HL-60/S4 treated with retinoic acid at 250 ng/mL for 4 days and 3 days (cell line): ENCODE measurements around the gene ZNF385D.

ENCODE experiments used
- in situ Hi-C: fragments of 300-500 bp; cut with MboI; formaldehyde crosslinking; loops from 2 replicates; pipeline ENCODE4 v1.7.0; 2022; ENCODE audit warnings: low sequenced_read_pairs

Gene ZNF385D

DNA sequence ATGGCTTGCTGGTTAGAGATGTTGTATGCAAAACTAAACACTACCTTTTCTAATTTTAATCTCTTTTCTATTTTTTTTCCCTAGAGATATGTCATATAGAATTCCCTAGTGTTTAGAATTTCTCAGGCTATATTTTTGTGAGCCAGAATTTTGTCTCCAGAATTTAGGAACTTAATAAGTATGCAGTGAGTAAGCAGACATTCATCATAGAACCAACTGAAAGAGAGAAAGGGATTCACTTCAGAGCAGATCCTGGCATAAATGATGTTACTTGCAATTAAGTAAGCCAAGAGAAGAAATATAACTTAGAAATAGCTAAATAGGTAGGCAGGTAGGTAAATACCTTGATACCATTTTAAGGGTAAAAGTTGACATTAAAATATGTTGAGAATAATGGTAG, 288.9 kb downstream of the ZNF385D start:
- in situ Hi-C loops: no loop called here

DNA sequence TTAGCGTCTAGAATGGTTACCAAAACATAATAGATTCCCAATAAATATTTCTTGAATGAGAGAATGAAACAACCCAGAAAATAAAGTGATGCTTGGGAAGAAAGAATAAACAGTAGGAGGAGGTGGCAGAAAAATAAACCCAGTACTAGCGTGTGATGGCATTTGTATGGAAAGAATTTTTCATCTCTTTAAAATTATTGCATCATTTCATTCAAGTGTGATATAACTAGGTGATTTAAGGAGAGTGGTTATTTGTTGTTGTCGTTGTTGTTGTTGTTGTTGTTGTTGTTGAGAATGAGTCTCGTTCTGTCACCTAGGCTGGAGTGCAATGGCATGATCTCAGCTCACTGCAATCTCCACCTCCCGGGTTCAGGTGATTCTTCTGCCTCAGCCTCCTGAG, 293.9 kb downstream of the ZNF385D start:
- in situ Hi-C loops: no loop called here

DNA sequence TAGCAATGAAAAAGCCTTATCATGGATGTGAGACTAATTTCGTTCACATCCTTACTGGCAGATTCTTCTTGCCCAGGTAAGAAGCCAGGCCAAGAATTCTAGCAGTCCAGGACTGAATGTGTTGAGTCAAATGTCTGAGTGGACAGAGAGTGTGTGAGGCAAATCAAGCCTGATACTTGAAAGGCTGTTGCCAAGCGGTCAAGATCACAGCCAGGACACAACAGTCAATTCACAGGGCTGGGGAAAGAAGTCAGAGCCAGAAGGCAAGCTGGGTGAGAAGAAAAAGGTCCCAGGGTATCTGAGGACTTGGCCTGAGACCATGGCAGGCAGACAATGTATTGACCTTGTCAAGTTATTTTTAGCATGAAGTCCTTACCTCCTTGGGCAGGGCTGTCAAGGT, 301.3 kb downstream of the ZNF385D start:
- in situ Hi-C loops: no loop called here

DNA sequence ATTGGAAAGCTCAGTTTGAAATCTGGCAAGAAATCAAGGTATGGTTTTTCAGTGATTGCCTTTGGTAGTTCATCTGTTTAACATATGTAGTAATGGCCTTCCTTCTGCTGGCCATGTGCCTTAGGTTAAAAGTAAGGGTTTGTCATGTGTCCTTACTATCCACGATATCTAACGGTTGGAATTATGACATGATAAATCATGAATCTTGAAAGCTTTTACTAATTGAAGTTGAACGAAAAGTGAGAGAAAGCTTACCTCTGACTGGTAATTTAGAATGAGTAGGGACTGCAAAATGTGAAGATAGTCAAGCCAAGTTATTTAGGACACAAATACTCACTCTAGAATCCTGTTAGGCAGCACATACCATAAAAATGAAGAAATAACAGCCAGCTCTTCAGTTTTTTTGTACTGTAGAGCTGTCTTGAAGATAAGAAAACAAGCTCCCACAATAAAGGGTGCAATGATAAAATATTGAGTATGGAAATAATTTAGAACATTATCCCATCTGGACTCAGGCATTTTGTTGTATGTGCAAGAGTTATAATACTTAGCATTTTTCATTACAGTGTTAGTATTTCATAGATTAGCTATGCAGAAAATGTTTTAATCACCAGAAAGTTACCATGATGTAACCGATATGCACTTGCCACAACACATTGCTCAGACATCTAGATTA, 303.4 kb downstream of the ZNF385D start:
- in situ Hi-C loops: no loop called here

DNA sequence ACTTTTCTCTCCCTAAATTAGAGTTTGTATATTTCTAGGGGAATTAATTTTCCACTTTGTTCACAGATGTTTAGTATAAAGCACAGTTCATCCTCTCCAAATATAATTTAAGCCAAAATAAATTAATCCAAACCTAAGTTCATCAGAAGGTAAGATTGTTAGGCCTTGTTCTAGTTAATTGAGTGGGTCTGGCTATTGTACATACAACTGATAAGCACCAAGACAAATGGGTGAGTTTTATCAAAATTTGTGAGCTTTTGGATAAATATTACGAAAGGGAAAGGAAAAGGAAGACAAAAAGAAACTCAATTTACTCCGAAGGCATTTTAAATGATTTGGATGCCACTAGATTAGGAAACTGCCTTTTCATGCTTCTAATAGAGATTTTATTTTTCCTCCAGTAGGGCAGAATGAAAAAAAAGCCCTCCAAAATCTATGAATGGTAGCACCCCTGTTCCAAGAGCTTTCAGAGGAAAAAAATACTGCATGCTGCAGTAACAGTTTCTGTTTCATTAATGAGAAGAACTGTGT, 304.0 kb downstream of the ZNF385D start:
- in situ Hi-C loops: no loop called here

DNA sequence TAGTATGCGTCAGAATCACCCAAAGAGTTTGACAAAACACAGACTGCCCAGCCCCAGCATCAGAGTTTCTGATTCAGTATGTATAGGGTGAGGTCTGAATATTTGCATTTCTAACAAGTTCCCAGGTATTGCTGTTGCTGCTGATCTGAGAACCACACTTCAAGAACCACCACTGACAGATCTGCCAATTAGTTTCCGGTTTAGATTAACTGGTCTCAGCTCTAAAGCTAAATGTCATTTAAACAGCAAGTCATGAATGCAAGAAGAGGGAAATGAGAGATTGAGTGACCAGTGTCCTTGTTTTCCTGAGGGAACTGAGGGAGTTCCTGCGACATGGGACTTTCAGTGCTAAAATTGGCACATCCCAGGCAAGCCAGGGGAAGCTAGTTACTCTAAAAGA, 305.0 kb downstream of the ZNF385D start:
- in situ Hi-C loops: no loop called here

DNA sequence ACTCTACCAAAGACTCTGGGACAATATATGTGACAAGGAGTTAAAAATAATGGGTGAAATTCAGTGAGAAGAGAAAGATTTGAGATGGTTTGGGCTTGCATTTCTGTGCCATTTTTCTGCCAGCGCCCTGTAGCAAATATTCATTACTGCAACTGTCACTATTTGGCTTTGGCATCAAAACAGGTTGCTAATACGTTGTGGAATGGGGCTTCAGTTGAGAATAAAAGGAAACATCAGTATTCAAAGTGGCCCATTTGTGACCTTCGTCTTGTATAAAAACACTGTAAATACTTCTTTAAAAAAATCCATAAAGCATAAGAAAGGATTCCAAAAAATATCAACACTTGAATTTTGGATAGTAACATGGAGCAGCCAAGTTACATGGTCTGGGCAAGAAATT, 309.2 kb downstream of the ZNF385D start:
- in situ Hi-C loops: no loop called here

DNA sequence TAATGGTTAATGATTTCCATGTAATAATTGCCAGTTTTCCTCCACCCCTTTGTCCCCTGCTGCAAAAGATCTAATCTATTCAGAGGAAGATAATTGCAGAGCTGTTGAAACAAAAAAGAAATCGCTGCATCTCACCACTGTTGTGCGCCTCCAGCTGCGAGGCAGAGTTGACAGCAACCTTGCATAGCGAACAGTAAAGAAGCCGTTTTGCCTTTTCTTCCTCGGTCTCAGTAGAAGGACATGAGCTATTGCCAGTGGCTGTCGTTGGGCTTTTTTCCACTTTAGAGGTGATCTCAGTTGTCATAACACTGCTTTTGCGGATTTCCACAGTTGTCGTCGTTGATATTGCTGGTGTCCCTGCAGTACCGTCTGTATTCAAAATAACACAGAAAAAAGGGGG, 314.2 kb downstream of the ZNF385D start:
- in situ Hi-C loops: no loop called here

DNA sequence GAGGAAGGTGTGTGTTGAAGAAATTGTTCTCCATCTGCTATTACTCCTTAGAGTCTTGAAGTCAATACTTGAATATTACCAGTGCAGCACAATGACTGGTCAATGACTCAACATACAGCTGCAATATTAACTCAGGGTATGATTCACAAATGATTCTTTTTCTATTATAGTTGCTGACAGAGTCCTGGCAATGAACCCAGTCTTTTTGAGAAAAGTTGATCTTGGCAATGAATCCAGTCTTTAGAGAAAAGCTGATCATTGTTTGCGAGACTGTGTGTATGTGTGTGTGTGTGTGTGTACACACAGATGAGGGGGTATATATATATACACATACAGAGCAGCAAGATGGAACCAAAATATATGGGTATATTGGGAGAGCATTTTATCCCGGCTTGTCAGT, 315.1 kb downstream of the ZNF385D start:
- in situ Hi-C loops: no loop called here

DNA sequence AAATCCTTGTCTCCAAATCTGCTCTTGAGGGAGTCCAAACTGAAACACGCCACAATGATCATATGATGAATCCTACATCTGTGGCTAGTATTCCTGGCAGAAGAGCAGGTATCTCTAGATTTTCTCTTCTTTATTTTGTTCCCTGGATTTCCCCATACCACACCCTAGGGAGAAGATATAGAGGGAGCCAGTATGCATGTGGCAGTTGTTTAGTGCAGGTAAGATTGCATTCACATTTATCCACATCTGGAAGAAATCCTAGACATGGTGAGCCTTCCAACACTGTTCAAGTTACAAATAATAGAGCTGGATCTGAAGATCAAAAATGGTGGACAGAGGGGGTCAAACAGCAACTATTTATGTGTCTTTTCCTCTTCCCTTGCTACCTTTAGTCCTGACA, 316.7 kb downstream of the ZNF385D start:
- in situ Hi-C loops: no loop called here

DNA sequence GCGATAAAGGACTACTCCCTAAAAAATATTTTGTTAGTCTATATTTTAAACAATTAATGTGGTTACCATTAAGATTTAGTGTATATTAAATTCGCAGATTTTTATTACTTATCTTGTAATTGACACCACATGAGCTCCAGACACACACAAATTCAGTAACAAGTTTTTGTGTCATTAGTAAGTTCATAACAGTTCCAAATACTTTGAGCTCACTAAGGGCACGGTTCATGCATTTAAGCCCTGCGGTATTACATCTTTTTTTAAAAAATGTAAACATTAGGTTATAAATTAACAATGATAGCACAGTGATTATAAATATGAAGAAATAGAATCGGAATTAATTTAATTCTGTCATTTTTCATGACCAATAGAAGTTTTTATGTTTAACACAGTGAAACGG, 317.3 kb downstream of the ZNF385D start:
- in situ Hi-C loops: no loop called here

DNA sequence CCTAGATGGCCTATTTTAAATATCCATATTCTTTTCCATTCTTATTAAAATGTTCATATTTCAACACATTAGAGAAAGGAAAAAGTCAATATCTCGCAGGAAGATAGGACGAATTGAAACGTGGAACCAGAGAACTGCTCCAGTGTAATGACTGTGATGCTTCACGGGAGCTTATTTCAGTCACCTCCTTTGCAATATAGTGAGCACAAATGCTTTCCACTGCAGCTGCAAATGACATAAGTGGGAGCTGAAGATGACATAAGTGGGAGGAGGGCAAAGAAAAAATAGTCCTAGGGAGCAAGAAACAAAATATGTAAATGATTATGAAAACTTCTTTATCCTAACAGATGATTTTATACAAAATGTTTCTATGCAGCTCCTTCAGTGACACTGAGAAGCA, 324.1 kb downstream of the ZNF385D start:
- in situ Hi-C loops: no loop called here

DNA sequence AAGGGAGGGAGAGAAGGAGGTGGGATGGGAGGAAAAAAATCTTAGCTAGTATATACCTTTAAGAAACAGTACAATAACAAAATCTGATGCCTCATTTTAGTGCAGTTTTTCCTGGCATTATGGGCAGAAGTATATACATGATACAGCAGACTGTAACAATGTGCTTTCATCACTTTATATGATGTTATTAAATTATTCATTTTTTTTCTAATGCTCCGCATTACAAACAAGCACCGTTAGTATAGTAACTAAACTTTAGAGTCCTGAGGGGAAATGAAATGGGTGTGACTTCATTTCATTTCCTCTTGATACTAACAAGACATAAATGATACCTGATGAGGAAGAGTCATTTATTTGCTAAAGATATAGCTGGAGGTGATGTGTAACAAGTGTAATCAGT, 325.3 kb downstream of the ZNF385D start:
- in situ Hi-C loops: no loop called here

DNA sequence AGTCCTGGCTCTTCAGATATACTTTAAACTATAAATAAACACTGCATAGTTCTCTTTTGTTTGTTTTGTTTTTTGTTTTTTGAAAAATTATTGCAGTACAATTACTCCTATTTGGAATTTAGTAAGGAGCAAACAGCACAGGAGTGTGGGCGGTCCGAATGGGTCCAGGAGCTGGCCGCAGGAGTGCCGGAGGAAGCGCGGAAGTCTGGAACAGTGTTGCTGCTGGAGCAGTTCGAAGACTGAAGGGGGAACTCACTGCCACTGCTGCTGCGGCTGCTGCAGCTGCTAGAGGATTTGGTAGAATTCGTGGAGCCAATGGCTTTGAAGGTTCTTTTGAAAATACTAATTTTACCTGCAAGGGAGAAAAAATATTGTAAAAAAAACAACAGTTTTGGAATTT, 329.9 kb downstream of the ZNF385D start:
- in situ Hi-C loops: no loop called here

DNA sequence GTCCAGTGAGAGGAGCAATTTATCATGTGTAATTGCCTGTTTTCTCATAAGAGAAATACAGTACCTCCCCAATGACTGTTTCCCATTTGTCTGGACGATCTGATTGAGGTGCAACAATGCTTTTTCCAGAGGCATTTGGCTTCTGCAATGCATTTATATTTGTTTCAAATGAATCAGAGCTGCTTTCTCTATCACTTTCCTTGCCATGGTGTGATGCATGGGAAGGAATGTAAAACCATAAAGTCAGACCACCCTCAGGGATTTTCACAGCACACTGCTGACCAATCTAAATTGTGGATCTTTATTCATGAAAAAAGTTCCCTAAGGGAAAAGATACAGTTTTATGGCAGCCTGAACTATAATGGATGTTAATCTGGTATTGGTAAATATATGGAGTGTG, 333.0 kb downstream of the ZNF385D start:
- in situ Hi-C loops: no loop called here

DNA sequence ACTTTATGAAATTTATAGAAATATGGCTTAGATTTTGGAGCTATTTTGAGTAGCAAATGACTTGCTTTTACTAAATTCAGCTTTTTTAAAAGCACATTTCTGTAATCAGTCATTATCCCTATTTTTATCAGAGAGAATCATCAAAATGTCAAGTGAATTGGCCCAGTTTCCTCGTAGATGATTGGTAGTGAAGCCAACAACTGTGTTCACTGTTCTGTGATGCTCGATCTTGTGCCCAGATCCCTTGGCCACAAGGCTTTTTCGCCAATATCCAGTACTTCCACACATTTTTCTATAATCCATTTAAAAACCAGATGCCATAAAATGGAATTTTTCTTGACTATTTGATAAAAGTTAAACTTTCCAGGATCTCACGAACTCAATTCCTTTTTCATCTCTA, 336.5 kb downstream of the ZNF385D start:
- in situ Hi-C loops: no loop called here

DNA sequence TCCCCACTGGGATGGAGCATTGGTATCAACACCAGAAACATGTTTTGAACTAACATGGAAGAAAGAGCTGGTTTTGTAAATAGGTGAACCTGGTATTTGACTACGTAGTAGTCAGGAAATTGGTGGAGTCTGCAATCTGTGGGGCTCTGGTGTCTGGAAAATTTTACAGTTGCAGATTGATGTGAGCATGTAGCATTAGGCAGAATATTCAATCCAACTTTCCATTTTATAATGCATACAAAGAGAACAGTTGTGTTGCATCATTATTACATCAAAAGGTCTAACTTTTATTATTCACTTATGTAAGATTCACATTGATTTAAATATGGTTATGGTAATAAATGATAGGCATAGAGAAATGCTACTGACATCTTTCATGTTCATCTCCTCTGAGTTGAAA, 340.0 kb downstream of the ZNF385D start:
- in situ Hi-C loops: no loop called here

DNA sequence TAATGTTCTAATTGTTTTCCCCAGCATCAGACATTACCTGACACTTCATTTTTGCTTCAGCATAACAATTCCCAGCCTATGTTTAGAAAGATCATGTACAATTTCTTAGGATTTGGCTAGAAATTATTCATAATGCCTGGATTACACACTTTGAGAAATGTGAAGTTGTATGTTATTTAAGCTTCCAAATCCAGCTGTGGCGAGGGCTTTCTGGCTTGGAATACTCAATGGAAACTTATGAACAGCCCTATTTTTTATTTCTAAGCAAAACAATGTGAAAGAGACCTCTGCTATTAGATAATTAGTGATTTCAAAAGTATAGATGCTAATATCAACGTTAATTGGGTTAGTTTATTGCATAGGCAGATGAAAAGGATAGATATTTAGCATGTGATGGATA, 341.6 kb downstream of the ZNF385D start:
- in situ Hi-C loops: no loop called here

DNA sequence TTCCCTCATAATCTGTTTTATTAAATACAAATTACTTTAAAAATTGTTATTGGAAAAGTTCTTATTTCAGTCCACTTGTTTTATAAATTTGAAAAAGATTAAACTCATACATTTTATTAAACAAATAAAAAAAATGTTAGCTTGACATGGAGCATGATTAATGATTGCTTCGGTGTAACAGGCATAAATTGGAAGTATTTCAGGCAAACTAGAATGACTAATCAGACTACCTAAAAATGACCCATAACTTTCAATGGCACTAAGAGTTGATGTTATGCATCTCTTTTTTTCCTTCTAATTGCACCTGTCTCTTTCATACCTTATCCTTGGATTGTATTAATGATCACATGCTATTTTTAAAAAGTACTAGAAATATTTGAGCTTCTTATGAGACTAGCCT, 343.3 kb downstream of the ZNF385D start:
- in situ Hi-C loops: no loop called here

DNA sequence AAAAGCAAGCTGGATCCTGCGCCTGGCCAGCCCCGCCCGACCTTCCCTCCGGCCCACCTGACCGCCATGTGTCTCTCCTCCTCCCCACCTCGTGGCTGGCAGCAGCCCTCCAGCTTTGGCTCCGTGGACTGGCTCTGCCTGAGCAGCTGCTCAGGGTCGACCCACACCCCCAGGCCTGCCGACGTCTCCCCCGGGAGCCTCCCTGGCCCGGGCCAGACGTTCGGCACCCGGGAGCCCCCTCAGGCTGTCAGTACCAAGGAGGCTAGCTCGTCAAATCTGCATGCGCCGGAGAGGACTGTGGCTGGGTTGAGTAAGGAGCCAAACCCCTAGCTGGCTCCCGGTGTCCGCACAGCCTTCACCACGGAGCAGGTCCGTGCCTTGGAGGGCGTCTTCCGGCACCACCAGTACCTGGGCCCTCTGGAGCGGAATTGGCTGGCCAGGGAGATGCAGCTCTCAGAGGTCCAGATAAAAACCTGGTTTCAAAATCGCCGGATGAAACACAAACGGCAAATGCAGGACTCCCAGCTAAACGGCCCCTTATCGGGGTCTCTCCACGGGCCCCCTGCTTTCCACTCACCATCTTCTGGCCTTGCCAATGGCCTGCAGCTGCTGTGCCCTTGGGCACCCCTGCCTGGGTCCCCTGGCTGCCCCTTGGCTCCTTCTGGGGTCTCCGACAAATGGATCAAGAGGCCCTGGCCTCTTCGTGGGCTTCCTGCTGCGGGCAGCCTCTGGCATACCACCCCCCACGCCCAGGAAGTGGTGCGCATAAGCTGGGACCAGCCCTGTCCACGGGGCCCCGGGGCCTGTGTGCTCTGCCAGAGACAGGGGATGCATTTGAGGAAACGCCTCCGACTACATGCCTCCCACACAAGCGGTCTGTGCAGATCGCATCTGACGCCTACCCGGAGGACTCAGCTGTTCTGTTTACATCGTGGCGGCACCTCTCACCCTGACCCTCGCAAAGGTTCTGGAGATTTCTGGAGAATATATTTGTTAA, 345.0 kb downstream of the ZNF385D start:
- in situ Hi-C loops: no loop called here

DNA sequence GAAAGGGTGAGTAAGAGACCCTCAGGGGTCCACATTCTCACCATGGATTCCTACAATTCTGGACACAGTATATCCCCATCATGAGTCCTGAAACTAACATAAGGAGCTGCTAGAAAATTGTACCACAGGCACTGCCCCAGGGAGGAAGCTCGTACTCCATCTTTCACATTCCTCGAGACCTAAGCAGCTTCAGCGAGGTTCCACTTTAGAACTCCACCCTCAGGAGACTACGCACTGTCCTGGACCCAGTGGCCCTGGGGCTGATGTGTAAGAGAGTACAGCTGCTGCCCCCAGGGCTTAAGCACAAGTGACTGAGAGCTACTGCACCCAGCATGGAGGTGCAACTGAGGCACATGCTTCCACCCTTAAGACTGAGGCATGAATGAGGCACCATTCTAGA, 352.5 kb downstream of the ZNF385D start:
- in situ Hi-C loops: no loop called here

DNA sequence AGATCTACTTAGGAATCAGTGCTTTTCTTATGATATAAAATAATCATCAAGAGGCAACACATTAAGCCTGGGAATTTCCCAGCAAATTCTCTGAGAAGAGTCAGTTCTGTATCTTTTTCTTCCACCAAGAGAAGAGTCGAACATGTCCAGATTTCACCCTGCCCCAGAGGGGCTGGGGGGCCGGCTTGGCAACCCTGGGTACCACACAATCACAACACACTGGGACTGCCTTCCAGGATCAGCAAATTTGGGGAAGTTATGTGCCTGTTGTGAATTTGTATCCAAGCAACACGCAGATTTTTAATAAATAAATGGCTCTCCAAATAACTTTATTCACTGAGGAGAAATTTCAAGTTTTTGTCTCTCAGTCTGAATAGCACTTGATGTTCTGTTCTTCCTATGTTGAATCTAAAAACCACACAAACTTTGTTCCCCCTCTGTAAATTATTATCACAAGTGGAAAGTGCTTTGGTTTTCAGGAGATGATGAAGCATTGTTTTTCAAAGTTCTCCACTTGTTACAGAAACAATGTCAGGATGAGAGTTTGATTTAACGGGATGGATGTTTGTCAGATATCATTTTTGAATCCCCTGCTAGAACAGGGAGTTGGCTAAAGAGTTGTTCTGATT, 357.2 kb downstream of the ZNF385D start:
- in situ Hi-C loops: no loop called here
